SW 1271 (cell line): Measurements from ENCODE around the gene TMEM163.
"Not testable (repeated sequence)": the region's sequence is repeated elsewhere in the genome, so short reads cannot be mapped to it uniquely, and the experiment has no call there.

Experiments
- DNase-seq, 2 experiments: peaks; one replicate each; lab custom pipeline; 2025; lab: John Stamatoyannopoulos, UW

Gene TMEM163

GRCh38 chr2:134527381-134527780 is 191.4 kb downstream of the TMEM163 start:
- DNase-seq = no peak

GRCh38 chr2:134522496-134523455 is 196.0 kb downstream of the TMEM163 start:
- DNase-seq = no peak

GRCh38 chr2:134518101-134518500 is 200.7 kb downstream of the TMEM163 start:
- DNase-seq = no peak

GRCh38 chr2:134515137-134515536 is 203.7 kb downstream of the TMEM163 start:
- no peak for DNase-seq

- DNase-seq = no peak
These were observed 205.4 kb downstream of the TMEM163 start for GRCh38 chr2:134513465-134513804.

- DNase-seq = no peak
These were observed 205.9 kb downstream of the TMEM163 start for GRCh38 chr2:134512734-134513464.

- DNase-seq = no peak
These were observed 210.4 kb downstream of the TMEM163 start for GRCh38 chr2:134508391-134508790.

GRCh38 chr2:134507697-134508096 is 211.1 kb downstream of the TMEM163 start:
- no peak for DNase-seq

GRCh38 chr2:134507159-134507558 is 211.6 kb downstream of the TMEM163 start:
- DNase-seq = not testable (repeated sequence)

GRCh38 chr2:134505446-134505845 is 213.4 kb downstream of the TMEM163 start:
- no peak for DNase-seq

GRCh38 chr2:134504586-134505336 is 214.0 kb downstream of the TMEM163 start:
- no peak for DNase-seq

- DNase-seq = no peak
These were observed 216.7 kb downstream of the TMEM163 start for GRCh38 chr2:134502104-134502503.

GRCh38 chr2:134501476-134502091 is 217.2 kb downstream of the TMEM163 start:
- no peak for DNase-seq

GRCh38 chr2:134500211-134500935 is 218.4 kb downstream of the TMEM163 start:
- DNase-seq = no peak

GRCh38 chr2:134499307-134499926 is 219.4 kb downstream of the TMEM163 start:
- no peak for DNase-seq

- DNase-seq = no peak
These were observed 220.1 kb downstream of the TMEM163 start for GRCh38 chr2:134498654-134499053.

GRCh38 chr2:134493797-134494196 is 225.0 kb downstream of the TMEM163 start:
- no peak for DNase-seq

GRCh38 chr2:134491771-134492441 is 226.9 kb downstream of the TMEM163 start:
- DNase-seq = peak in 1 of 2 experiments; percentile 25

GRCh38 chr2:134491022-134491421 is 227.8 kb downstream of the TMEM163 start:
- no peak for DNase-seq

GRCh38 chr2:134490559-134490958 is 228.2 kb downstream of the TMEM163 start:
- no peak for DNase-seq
